ENCODE results near the gene CLTA. TPM values are rescaled to one million over a fixed set of nuclear protein-coding genes. Genes with fewer than 3 reads are reported as not detected.

Gene CLTA
- polyA plus RNA-seq, 1 donor (not counting 4 experiments of a cell fraction or from before 2014, with no cell fraction given): 325 TPM

GRCh38 chr9:36149197-36149596, 41.5 kb upstream of the CLTA start:
- H3K4me2 ChIP-seq (ENCODE audit: control insufficient read depth, extremely low read depth, insufficient read depth, low read depth, low read length): no peak overlapping the region
- no peaks in the 10 kb centered on the region for H3K9me3 ChIP-seq (ENCODE audit: control insufficient read depth, low read depth, low read length)
- DNase-seq (ENCODE audit: low read depth, low spot score) (no peak), FAIRE-seq (no peak)
- no peaks in the 10 kb centered on the region for H3K9me1 ChIP-seq (ENCODE audit: control insufficient read depth, extremely low read depth, insufficient read depth, low read length)
- TF ChIP-seq EZH2 (IDR thresholded peaks at IDR 0.05; ENCODE audit: low read length): no peak
- TF ChIP-seq, protein P1, sequence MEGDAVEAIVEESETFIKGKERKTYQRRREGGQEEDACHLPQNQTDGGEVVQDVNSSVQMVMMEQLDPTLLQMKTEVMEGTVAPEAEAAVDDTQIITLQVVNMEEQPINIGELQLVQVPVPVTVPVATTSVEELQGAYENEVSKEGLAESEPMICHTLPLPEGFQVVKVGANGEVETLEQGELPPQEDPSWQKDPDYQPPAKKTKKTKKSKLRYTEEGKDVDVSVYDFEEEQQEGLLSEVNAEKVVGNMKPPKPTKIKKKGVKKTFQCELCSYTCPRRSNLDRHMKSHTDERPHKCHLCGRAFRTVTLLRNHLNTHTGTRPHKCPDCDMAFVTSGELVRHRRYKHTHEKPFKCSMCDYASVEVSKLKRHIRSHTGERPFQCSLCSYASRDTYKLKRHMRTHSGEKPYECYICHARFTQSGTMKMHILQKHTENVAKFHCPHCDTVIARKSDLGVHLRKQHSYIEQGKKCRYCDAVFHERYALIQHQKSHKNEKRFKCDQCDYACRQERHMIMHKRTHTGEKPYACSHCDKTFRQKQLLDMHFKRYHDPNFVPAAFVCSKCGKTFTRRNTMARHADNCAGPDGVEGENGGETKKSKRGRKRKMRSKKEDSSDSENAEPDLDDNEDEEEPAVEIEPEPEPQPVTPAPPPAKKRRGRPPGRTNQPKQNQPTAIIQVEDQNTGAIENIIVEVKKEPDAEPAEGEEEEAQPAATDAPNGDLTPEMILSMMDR (optimal IDR thresholded peaks at IDR 0.05 in 1 of 3, IDR thresholded peaks at IDR 0.05 in 1 of 3, conservative IDR thresholded peaks at IDR 0.05 in 1 of 3; ENCODE audit: extremely low read depth in 1 of 3, insufficient read depth in 2 of 3, low read length in 3 of 3): no peak
- H3K27me3 ChIP-seq (ENCODE audit: control insufficient read depth, extremely low read depth, insufficient read depth, low read length): peaks cover 4% of the 10 kb centered on the region
- dilution Hi-C loops (cut with MboI; ENCODE audit: extremely low pct_ligation_motif_present, low sequenced_read_pairs): loop anchor here (10.0 kb wide), 1 partner anchor 46 kb away; the partner anchor contains the start of gene CLTA
- no peak overlapping the region for H3K4me3 ChIP-seq (ENCODE audit: control insufficient read depth in 2 of 3, extremely low read depth in 1 of 3, insufficient read depth in 2 of 3, low read depth in 1 of 3, low read length in 3 of 3)
- no peaks in the 10 kb centered on the region for H4K20me1 ChIP-seq (ENCODE audit: control insufficient read depth, extremely low read depth, insufficient read depth, low read length)
- no peak overlapping the region for H3K27ac ChIP-seq (ENCODE audit: control insufficient read depth, insufficient read depth, low read length)
- H2AFZ ChIP-seq (ENCODE audit: control insufficient read depth, low read length): no peak overlapping the region
- H3K4me1 ChIP-seq (ENCODE audit: control insufficient read depth, extremely low read depth, insufficient read depth, low read length): peaks cover 4% of the 10 kb centered on the region
- no peak overlapping the region for H3K9ac ChIP-seq (ENCODE audit: control insufficient read depth, extremely low read depth, insufficient read depth, low read length)
- no peaks in the 10 kb centered on the region for H3K79me2 ChIP-seq (ENCODE audit: control insufficient read depth, insufficient read depth, low read length)
- no peaks in the 10 kb centered on the region for H3K36me3 ChIP-seq (ENCODE audit: control insufficient read depth in 2 of 2, extremely low read depth in 1 of 2, insufficient read depth in 2 of 2, low read length in 2 of 2)

DNA sequence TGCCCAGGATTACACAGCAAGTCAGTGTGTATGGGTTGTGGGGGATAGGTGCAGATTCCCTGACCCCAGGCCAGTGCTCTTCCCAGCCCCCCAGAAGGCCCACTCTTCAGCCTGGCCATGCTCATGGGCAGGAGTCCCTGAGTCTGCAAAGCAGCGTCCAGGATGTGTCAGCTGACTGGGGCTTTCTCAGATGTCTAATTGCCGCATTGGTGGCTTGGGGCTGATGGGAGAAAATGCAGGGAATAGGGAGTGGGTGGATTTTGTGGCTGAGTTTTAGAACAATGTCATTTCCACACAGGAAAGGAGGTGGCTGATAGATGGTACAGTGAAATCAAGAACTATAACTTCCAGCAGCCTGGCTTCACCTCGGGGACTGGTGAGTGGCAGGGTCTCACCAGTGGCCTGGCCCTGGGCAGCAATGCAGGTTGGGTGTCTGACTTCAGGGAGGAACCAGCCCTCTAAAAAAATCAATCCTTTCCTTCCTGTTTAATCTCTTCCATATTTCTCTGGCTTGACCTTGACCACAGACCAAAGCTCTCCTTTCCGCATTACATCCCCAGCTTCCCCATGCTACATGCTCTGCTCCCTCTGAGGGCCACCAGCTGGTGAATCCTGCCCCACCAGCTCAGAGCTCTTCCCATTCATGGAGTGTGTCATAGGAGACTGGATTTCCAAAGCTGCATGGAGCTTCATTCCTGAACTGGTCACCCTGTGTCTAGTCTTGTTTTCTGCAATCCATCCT, 40.0 kb upstream of the CLTA start:
- H3K4me1 ChIP-seq (ENCODE audit: control insufficient read depth, extremely low read depth, insufficient read depth, low read length): peaks cover 4% of the 10 kb centered on the region
- H3K4me3 ChIP-seq (ENCODE audit: control insufficient read depth in 2 of 3, extremely low read depth in 1 of 3, insufficient read depth in 2 of 3, low read depth in 1 of 3, low read length in 3 of 3): no peak overlapping the region
- no peak overlapping the region for H3K9ac ChIP-seq (ENCODE audit: control insufficient read depth, extremely low read depth, insufficient read depth, low read length)
- peaks cover 4% of the 10 kb centered on the region for H3K27me3 ChIP-seq (ENCODE audit: control insufficient read depth, extremely low read depth, insufficient read depth, low read length)
- no peaks in the 10 kb centered on the region for H4K20me1 ChIP-seq (ENCODE audit: control insufficient read depth, extremely low read depth, insufficient read depth, low read length)
- H3K9me1 ChIP-seq (ENCODE audit: control insufficient read depth, extremely low read depth, insufficient read depth, low read length): no peaks in the 10 kb centered on the region
- FAIRE-seq (no peak), DNase-seq (ENCODE audit: low read depth, low spot score) (no peak)
- dilution Hi-C loops (cut with MboI; ENCODE audit: extremely low pct_ligation_motif_present, low sequenced_read_pairs): no loop called here
- no peaks in the 10 kb centered on the region for H3K36me3 ChIP-seq (ENCODE audit: control insufficient read depth in 2 of 2, extremely low read depth in 1 of 2, insufficient read depth in 2 of 2, low read length in 2 of 2)
- TF ChIP-seq, protein P1 (optimal IDR thresholded peaks at IDR 0.05 in 1 of 3, IDR thresholded peaks at IDR 0.05 in 1 of 3, conservative IDR thresholded peaks at IDR 0.05 in 1 of 3; ENCODE audit: extremely low read depth in 1 of 3, insufficient read depth in 2 of 3, low read length in 3 of 3): no peak
- no peak for TF ChIP-seq EZH2 (IDR thresholded peaks at IDR 0.05; ENCODE audit: low read length)
- H2AFZ ChIP-seq (ENCODE audit: control insufficient read depth, low read length): no peak overlapping the region
- H3K79me2 ChIP-seq (ENCODE audit: control insufficient read depth, insufficient read depth, low read length): no peaks in the 10 kb centered on the region
- no peak overlapping the region for H3K4me2 ChIP-seq (ENCODE audit: control insufficient read depth, extremely low read depth, insufficient read depth, low read depth, low read length)
- no peaks in the 10 kb centered on the region for H3K9me3 ChIP-seq (ENCODE audit: control insufficient read depth, low read depth, low read length)
- no peak overlapping the region for H3K27ac ChIP-seq (ENCODE audit: control insufficient read depth, insufficient read depth, low read length)
